Cardiac muscle cell (in vitro differentiated cells and primary cell): ENCODE measurements around the gene YPEL2. TPM values are rescaled to one million over a fixed set of nuclear protein-coding genes. Genes with fewer than 3 reads are reported as not detected.

Experiments
- DNase-seq, 2 donors: peaks; one replicate each; pipeline versions ENCODE4 v3.0.0 to v3.0.0-alpha.2; 2010 to 2017; ENCODE audit warnings: low read depth in 1 of 2, low spot score in 1 of 2
- H3K27ac ChIP-seq: fragments of 200-600 bp; sonication (generic); 2 replicates; pipeline ENCODE4 v1.5.1; 2016
- H3K27me3 ChIP-seq: fragments of 200-600 bp; sonication (generic); 2 replicates; pipeline ENCODE4 v1.6.0; 2016; ENCODE audit warnings: control low read depth
- H3K36me3 ChIP-seq: fragments of 200-600 bp; sonication (generic); 2 replicates; pipeline ENCODE4 v1.5.1; 2016; ENCODE audit warnings: control low read depth
- H3K4me1 ChIP-seq: fragments of 200-600 bp; sonication (generic); 2 replicates; pipeline ENCODE4 v1.8.1; 2017; ENCODE audit warnings: low read depth, mild to moderate bottlenecking, mixed run types
- H3K4me3 ChIP-seq: fragments of 200-600 bp; sonication (generic); 2 replicates; pipeline ENCODE4 v1.5.1; 2016; ENCODE audit warnings: mild to moderate bottlenecking
- H3K9me3 ChIP-seq: fragments of 200-600 bp; sonication (generic); 2 replicates; pipeline ENCODE4 v1.5.1; 2017; ENCODE audit warnings: low read depth, mild to moderate bottlenecking, control low read depth
- CTCF ChIP-seq: IDR thresholded peaks from 2 replicates; pipeline ENCODE4 v1.5.1; 2012; ENCODE audit warnings: low read depth, mild to moderate bottlenecking, low read length
- polyA plus RNA-seq: library from polyadenylated mRNA; unstranded; fragments of >200 nt; fragmentation: Nextera tagmentation; extraction: Ambion mirVana; gene quantifications from 2 replicates; pipeline ENCODE4 v1.2.1, GENCODE V29; 2016
- total RNA-seq: library from RNA; depleted of rRNA; stranded (reverse); fragments of >200 nt; gene quantifications from 2 replicates; pipeline ENCODE4 v1.2.3, GENCODE V29; 2016

Gene YPEL2
- total and polyA plus RNA-seq, 2 experiments from 2014 or later: 79.3 to 80.7 TPM

- H3K4me1 ChIP-seq: peaks cover 89% of the 10 kb centered on the region
- peak overlapping the region; percentile 97 for H3K27ac ChIP-seq
- TF ChIP-seq CTCF: no peak
- H3K4me3 ChIP-seq: no peak overlapping the region
- DNase-seq: no peak
- H3K27me3 ChIP-seq: no peaks in the 10 kb centered on the region
- no peaks in the 10 kb centered on the region for H3K9me3 ChIP-seq
- H3K36me3 ChIP-seq: no peaks in the 10 kb centered on the region
These were observed 39.3 kb downstream of the YPEL2 start for GRCh38 chr17:59370593-59371299.

GRCh38 chr17:59371416-59372100 is 40.1 kb downstream of the YPEL2 start:
- H3K27me3 ChIP-seq: no peaks in the 10 kb centered on the region
- no peak for DNase-seq
- no peak for TF ChIP-seq CTCF
- peaks cover 82% of the 10 kb centered on the region for H3K4me1 ChIP-seq
- no peaks in the 10 kb centered on the region for H3K9me3 ChIP-seq
- no peaks in the 10 kb centered on the region for H3K36me3 ChIP-seq
- H3K4me3 ChIP-seq: no peak overlapping the region
- H3K27ac ChIP-seq: peak overlapping the region; percentile 97

- no peak for TF ChIP-seq CTCF
- Histone ChIP-seq H3K4me1 (peaks cover 75% of the 10 kb centered on the region), H3K36me3 (no peaks in the 10 kb centered on the region), H3K27ac (peak overlapping the region; percentile 97), H3K27me3 (no peaks in the 10 kb centered on the region), H3K4me3 (no peak overlapping the region), H3K9me3 (no peaks in the 10 kb centered on the region)
- peak; percentile 58 to 88 for DNase-seq
These were observed 40.8 kb downstream of the YPEL2 start for GRCh38 chr17:59372138-59372751.

GRCh38 chr17:59373882-59374495 is 42.5 kb downstream of the YPEL2 start:
- H3K27ac ChIP-seq: peak overlapping the region; percentile 97
- H3K27me3 ChIP-seq: no peaks in the 10 kb centered on the region
- no peak for TF ChIP-seq CTCF
- no peaks in the 10 kb centered on the region for H3K36me3 ChIP-seq
- DNase-seq: peak in 1 of 2 donors; percentile 94
- peaks cover 63% of the 10 kb centered on the region for H3K4me1 ChIP-seq
- H3K9me3 ChIP-seq: no peaks in the 10 kb centered on the region
- H3K4me3 ChIP-seq: no peak overlapping the region

- Histone ChIP-seq H3K27ac (peak overlapping the region; percentile 97), H3K27me3 (no peaks in the 10 kb centered on the region), H3K9me3 (no peaks in the 10 kb centered on the region), H3K36me3 (no peaks in the 10 kb centered on the region), H3K4me3 (no peak overlapping the region), H3K4me1 (peaks cover 63% of the 10 kb centered on the region)
- no peak for TF ChIP-seq CTCF
- no peak for DNase-seq
These were observed 43.2 kb downstream of the YPEL2 start for GRCh38 chr17:59374612-59375011.
